Progenitor cell of endocrine pancreas (in vitro differentiated cells): ENCODE measurements around the gene SHISA8. TPM values are rescaled to one million over a fixed set of nuclear protein-coding genes. Genes with fewer than 3 reads are reported as not detected.

Experiments
- DNase-seq: peaks from one replicate; pipeline ENCODE4 v3.0.0; 2021; ENCODE audit warnings: low spot score; ENCODE audit not compliant: unreplicated experiment
- H3K27ac Mint-ChIP-seq: 2 replicates; pipeline ENCODE4 v1.8.0; 2021; ENCODE audit warnings: mild to moderate bottlenecking, moderate library complexity, mixed read lengths
- H3K27me3 Mint-ChIP-seq: 2 replicates; pipeline ENCODE4 v1.8.0; 2021; ENCODE audit warnings: mixed read lengths
- H3K36me3 Mint-ChIP-seq: 2 replicates; pipeline ENCODE4 v1.8.0; 2022; ENCODE audit warnings: mixed read lengths; ENCODE audit not compliant: insufficient read depth
- H3K4me1 Mint-ChIP-seq: 2 replicates; pipeline ENCODE4 v1.8.0; 2021; ENCODE audit warnings: low read depth, mixed read lengths
- H3K4me3 Mint-ChIP-seq: 2 replicates; pipeline ENCODE4 v1.8.0; 2021; ENCODE audit warnings: low read depth, mild to moderate bottlenecking, moderate library complexity, mixed read lengths
- H3K9me3 Mint-ChIP-seq: 2 replicates; pipeline ENCODE4 v1.8.0; 2021; ENCODE audit warnings: low read depth, mixed read lengths
- CTCF ChIP-seq: fragments of 200-600 bp; sonication (generic); IDR thresholded peaks from one replicate; pipeline ENCODE4 v1.5.0; 2021; ENCODE audit warnings: antibody characterized with exemption, mild to moderate bottlenecking; ENCODE audit not compliant: unreplicated experiment
- total RNA-seq: library from RNA; stranded (reverse); gene quantifications from 2 replicates; pipeline ENCODE4 v1.2.1, GENCODE V29; 2021

The SHISA8 gene
- total RNA-seq, 1 donor from 2014 or later: not detected

GRCh38 chr22:41902932-41903421, 11.9 kb downstream of the SHISA8 start:
- no peak for TF ChIP-seq CTCF
- Mint-ChIP-seq H3K4me3 (no peak overlapping the region), H3K4me1 (no peaks in the 10 kb centered on the region), H3K27ac (no peak overlapping the region), H3K36me3 (peaks cover 13% of the 10 kb centered on the region), H3K27me3 (peaks cover 3% of the 10 kb centered on the region), H3K9me3 (no peaks in the 10 kb centered on the region)
- DNase-seq: no peak

- peaks cover 11% of the 10 kb centered on the region for H3K36me3 Mint-ChIP-seq
- no peak overlapping the region for H3K4me3 Mint-ChIP-seq
- DNase-seq: no peak
- H3K4me1 Mint-ChIP-seq: no peaks in the 10 kb centered on the region
- H3K9me3 Mint-ChIP-seq: no peaks in the 10 kb centered on the region
- no peak for TF ChIP-seq CTCF
- no peak overlapping the region for H3K27ac Mint-ChIP-seq
- no peaks in the 10 kb centered on the region for H3K27me3 Mint-ChIP-seq
These were observed 12.9 kb downstream of the SHISA8 start for GRCh38 chr22:41902016-41902415.

DNA sequence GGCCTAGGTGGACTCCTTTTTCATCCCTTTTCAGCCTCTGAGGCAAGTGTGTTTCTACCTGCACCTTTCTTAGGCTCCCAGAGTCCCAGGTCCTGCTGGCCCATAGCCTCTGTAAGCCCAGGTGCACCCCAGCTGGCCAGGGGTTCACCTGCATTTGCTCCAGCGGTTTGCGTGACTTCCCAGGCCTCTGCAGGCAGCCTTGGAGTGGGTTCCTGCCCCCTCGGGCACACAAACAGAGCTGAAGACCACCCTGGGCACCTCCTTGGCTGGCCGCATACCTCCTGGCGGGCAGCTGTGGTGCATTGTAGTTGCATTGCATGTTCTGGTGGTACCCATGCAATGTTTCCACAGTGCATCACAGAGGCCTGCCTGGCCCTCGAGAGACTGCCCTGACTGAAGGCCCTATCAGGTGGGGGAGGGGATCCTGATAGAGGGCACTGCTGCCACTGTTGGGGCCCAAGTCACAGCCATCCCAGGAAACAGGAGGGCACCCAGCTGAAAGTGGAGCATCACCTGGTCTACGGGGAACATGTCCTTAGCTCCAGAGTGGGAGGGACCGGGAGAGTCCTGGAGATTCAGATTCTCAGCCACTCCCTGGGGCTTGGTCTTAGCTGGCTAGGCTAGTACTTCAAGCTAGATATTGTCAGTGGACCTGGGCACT, 14.1 kb downstream of the SHISA8 start:
- Mint-ChIP-seq H3K4me3 (no peak overlapping the region), H3K27me3 (no peaks in the 10 kb centered on the region), H3K36me3 (peaks cover 12% of the 10 kb centered on the region), H3K9me3 (no peaks in the 10 kb centered on the region), H3K27ac (no peak overlapping the region), H3K4me1 (no peaks in the 10 kb centered on the region)
- TF ChIP-seq CTCF: no peak
- no peak for DNase-seq

- H3K27me3 Mint-ChIP-seq: no peaks in the 10 kb centered on the region
- no peak overlapping the region for H3K4me3 Mint-ChIP-seq
- DNase-seq: no peak
- peaks cover 10% of the 10 kb centered on the region for H3K36me3 Mint-ChIP-seq
- TF ChIP-seq CTCF: no peak
- H3K4me1 Mint-ChIP-seq: no peaks in the 10 kb centered on the region
- no peak overlapping the region for H3K27ac Mint-ChIP-seq
- no peaks in the 10 kb centered on the region for H3K9me3 Mint-ChIP-seq
These were observed 14.8 kb downstream of the SHISA8 start for GRCh38 chr22:41899992-41900651.

DNA sequence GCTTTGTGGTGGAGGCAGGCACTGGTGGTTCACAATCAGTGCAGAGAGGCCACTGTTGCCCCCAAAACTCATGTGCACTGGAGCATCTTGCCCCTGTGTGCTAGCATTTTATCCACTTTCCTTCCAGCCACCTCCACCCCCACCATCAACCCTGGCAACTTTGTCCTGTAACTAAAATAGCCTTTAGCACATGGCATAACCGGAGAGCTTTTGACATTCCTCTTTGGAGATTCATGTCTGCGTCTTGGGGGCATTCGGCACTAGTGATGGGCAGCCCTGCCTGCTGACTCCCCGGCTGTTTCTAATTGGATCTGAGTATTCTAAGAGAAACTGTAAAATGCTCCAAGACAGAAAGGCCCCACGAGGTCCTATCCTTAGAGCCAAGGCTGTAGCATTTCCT, 15.8 kb downstream of the SHISA8 start:
- H3K27me3 Mint-ChIP-seq: no peaks in the 10 kb centered on the region
- no peak for TF ChIP-seq CTCF
- no peak for DNase-seq
- no peak overlapping the region for H3K4me3 Mint-ChIP-seq
- H3K36me3 Mint-ChIP-seq: peaks cover 8% of the 10 kb centered on the region
- H3K9me3 Mint-ChIP-seq: no peaks in the 10 kb centered on the region
- no peaks in the 10 kb centered on the region for H3K4me1 Mint-ChIP-seq
- no peak overlapping the region for H3K27ac Mint-ChIP-seq
